Activated CD8-positive, alpha-beta memory T cell treated with anti-CD3 and anti-CD28 coated beads, Interleukin-2, amount 50 U/mL, for 24 hours (primary cell): Measurements from ENCODE around the gene MACIR.
A peak's percentile ranks its signal among the peaks of the same experiment; 100 is the strongest.

Source experiments
- DNase-seq: peaks from one replicate; pipeline ENCODE4 v3.0.0-alpha.2; 2020; ENCODE audit errors: extremely low read depth

Gene MACIR

DNA sequence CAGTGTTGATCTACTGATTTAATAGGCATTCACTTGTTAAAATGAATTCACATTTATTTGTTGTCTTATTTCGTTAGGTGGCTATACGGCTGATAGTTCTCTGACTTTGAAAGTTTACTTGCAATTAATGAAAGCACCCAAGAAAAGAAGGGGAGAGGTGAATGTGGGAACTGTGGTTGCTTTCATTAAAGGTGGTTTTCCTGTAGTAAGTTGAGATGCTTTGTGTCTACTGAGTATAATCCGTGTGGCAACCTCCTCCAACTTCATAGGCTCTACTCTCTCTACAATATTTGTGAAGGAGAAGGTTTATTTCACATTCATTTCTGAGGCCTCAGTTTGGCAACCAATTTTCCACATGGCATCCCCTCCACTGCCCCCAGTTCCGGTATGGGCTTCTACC is 12.8 kb upstream of the MACIR start:
- DNase-seq = no peak

DNA sequence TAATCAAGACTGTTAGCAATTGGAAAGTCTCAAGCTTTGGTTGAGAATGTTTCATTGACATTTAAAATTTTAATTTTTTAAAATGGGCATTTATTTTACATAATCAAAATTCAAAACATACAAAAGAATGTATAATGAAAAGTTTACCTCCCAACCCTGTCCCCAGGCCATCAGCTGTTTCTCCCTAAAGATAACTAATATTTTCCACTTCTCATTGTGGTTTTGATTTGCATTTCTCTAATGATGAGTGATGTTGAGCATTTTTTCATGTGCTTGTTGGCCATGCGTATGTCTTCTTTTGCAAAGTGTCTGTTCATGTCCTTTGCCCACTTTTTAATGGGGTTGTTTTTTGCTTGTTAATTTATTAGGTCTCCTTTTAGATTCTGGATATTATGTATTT is 11.4 kb upstream of the MACIR start:
- DNase-seq = no peak

DNA sequence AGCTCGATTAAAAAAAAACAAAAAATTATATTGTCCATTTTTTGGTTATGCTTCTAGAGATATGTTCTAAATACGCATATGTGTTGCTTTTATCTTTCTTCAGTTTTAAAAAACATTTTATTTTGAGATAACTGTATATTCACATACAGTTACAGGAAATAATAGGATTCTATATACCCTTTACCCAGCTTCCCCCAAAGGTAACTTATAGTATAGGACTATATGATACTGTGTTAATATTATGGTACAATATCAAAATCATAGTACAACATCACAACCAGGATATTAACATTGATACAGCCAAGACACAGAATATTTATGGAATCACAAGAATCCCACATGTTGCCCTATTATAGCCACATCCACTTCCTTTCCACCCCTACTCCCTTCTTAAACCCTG is 9.5 kb upstream of the MACIR start:
- no peak for DNase-seq

DNA sequence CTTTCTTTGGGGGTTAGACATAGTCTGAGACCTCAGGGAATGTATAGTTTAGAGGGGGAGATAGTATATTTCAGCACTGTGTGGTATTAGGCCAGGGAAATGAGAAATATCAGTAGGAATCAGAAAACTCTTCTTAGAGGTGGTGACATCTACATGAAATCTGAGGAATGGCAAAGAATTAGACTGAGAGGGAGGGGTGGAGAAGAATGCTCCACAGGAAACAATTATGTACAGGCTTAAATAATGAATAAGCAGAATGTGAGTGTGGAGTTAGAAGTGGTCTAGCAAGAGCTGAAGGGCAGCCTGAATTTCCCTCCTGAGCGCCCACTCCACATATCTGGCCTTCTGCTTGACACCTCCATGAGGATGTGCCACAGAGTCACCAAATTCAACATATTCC is 3.6 kb upstream of the MACIR start:
- no peak for DNase-seq

DNA sequence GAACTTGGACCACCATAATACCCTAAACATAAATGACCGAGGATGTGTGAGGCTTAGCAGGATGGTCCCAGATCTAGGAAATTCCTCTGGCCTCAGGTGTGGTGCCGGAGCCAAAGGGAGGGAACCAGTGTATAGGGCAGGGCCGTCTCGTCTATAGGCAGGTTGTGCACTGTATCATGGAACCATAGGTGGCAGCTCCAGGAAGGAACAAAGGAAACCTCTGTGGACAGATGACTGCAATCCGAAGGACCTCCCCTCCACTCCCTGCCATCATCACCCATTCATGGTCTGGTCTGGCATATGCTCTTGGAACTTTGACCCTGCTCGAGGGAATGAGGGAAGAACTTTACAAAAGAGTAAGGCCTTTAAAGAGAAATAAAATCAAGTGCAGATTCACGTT is 2.9 kb upstream of the MACIR start:
- DNase-seq = no peak

DNA sequence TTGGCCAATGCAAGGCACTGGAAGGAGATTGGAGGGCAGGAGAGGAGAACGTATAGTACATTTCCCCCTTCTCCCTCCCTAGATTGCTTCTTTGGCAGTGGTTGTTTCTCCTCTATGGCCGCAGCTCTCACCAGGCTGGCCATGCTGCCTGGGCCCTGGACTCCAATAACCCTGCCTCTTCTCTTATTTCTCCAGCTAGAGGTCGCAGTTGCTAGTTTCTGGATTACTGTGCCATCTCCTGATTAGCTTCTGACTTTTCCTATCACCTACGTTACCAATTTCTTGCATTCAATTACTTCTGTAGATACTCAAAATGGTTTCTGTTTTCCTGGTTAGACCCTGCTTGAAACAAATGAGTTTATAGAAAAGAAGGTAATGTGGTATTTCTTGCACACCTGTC is 2.4 kb upstream of the MACIR start:
- no peak for DNase-seq

DNA sequence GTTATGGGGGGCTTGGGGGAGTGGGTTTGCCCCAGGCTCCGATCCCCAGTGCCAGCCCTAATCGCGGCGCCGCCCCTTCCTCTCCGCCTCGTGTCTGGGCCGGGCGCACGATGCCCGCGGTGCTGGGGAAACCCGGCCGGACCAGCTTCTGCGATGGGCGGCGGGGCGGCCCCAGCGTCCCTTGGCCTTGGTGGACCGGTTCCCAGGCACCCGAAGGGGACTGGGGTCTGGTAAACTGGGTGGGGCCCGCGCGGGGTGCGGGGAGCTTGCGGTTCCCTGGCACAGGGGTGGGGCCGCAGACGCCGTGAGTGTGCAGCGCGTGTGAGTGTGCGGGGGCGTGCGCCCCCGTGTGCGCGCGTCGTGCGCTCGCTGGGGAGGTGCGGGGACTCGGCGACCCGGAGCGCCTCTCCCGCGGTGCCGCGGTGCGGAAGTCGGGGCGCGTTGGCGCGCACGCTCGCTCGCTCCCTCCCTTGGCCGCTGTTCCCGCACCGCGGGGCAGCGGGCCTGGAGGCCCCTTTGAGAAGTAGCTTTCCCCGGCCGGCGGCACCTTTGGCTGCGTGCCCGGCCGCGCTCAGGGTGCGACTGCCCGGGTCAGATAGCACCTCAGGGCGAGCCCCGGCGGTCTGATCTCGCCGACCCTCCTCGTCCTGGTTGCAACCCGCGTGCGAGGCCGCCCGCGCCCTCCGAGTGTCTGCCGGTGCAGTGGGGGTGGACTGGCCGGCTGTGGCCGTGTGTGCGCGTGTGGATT is 568 bp downstream of the MACIR start:
- DNase-seq = peak; percentile 9

DNA sequence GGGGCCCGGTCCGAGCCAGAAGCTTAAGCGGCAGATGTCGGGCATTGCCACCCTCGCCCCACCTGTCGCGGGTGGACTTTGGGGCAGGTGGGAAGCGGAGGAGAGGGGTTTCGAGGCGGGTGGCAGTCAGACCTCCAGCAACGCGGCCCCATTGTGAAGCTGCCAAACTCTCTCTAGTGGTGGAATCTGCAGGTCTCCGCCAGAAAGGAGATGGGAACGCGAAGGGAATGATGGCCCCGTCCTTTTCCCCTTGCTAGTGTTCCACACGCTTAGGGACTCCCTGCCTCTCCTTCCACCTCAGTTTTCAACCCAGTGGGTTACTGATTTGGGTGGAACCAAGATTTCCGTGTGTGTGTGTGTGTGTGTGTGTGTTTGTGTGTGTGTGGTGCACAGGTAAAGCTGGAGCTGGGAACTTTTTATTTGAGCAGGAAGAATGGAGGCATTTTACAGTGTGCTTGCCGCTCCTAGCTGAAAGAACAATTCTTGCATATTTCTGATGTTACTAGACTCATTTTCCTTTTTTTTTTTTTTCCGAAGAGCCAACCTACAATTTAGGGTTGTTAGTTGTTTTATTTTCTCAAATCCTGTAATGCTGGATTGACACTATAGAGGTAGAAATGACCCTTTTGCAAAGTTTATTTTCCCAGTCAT is 1.3 kb downstream of the MACIR start:
- no peak for DNase-seq

DNA sequence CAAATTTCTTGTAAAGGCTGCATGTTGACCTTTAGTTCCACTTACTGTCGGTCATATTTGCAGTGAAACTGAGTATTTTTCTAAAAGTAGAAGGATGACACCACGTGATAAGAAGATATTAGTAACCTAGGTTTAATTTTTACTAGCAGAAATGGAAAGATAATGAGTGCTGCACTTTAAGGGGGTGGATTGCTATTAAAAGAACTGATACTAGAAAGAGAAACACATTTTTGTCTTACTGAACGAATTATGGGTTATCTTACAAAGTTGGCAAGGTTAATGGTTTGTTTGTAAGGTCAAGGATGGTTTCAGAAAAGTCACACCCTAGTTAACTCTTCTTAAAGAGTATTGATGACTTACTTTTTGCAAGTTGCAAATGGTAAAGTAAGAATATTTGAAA is 2.4 kb downstream of the MACIR start:
- no peak for DNase-seq

DNA sequence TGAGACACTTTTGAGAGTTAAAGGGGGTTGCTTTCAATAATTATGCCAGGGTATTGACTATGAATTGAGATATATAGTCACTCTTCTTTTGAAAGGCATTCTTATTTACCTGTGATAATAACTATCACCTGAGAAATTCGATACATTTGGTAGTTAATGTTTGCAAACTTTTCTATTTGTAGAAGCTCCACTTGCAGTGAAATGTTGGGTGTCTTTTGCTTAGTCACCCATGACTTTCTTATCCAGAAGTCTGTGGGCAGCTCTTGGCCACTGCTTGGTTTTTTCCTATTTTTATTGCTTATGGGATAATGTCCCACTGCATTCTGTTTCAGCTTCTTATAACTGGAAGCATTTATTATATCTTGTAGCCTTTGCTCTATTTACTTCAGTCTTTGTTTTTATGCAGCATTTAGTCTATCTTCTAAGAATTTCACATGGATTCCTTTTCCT is 3.9 kb downstream of the MACIR start:
- DNase-seq = no peak

DNA sequence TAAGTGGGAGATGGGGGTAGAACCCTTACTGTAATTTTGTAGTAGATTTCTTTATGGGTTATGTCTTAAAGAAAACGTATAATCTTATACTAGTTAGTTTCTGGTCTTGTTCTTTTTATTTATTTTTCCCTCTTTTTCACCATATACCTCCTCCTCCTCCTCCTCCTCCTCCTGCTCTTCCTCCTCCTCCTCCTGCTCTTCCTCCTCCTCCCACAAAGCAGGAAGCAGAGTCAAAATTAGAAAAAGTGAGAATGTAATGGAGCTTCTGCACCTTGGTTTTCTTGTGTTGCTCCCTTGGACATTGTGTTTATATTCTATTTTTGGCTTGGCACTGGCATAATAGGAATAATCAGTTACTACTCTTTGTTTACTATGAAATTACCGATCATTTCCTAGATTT is 4.5 kb downstream of the MACIR start:
- no peak for DNase-seq

DNA sequence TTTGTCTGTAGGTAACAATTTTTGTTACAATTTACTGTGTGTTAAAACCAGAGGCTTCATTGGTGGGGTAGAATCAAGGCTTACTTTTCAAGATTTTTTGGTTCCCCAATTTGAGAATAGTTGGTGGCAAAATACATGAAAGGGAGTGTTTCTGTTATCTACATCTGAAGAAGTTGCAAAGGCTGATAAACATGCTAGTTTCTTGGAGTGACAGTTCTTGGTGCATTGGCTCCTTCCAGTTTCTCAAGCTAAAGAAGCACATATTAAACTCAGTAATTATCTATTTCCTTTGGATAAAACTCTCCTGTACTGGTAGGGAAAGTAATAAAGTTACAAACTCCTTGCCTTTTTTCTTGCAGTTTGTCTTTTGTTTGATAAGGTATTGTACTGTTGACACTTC is 5.9 kb downstream of the MACIR start:
- DNase-seq = no peak

DNA sequence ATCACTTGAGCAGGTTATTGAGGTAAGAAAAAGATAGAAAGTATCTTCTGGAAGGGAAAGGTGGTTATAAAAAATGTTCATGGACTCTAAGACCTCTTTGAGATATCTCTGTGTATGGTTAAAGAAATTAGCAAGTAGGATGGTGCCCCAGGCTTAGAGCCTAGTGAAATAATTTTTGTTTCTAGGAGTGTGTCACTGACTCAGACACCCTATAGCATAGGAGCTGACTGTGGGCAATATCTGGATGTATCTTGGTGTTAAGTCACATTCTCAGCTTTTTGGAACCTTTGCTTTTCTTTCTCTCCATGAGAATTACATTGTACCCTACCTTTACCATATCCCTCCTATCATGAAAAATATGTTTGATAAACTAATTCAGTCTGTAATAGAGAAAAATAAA is 12.0 kb downstream of the MACIR start:
- no peak for DNase-seq

DNA sequence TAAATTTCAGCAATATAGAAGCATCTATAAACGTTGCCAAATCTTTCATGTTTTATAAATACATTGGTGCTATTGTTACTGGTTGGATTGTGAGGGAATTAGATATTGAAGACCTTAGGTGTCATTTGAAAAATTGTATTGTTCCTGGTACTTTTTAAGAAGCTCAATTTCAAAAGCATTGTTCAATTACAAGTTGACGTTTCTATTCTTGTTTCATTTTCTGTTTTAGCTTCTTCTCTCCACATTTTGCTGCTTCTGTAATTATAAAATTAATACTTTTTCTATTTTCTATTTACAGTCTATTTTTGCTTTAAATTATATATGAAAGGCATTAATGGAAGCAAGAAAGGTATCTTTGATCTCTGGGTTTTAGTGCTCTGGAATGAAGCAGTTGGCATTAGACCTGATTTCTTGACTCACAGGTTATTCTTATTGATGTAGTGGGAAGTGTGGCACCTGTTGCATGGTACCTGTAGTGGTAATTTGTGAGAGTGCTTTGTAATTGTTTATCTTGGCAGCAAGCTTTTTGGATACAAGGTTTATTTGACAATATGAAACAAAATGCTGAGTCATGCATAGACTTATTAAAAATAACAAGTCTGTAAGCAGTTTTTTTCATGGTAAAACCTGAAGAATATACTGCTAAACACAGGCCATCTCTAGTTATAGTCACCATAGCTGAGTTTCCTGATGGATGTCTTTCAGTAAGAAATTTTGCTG is 13.2 kb downstream of the MACIR start:
- no peak for DNase-seq

DNA sequence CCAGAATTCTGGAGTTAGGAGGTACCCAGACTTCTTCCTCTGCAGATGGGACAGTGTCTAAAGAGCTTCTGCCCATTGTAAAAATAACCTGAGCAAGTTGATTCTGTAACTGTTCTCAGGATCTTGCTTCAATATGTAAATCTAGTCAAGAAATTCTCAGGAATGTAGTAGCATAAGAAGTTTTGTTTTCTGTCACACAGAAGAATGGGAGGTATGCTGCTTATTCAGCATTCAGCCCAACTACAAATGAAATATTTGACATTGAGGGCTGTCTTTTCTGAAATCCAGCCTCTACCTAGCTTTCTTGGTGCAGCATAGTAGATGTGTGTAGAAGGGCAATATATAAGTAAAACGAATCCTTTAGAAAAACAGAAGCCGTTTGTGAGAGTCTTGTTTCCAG is 13.8 kb downstream of the MACIR start:
- no peak for DNase-seq

DNA sequence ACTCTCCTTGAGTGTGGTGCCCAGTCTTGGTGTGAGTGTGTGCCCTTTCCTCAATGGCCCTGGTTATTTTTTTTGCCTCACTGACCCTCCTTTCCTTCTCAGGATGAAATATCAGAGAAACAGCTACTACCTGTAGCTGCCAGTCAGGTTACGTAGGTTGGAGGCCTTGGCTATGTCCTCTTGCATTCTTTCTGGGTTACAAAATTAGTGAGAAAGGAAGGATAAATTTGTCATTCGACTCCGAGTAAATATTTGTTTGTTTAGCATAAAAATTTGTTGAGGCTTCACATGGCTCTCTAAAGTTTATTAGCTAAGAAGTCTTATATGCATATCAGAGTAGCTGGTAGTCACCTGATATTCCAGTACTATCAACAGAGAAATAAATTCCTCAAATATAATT is 15.4 kb downstream of the MACIR start:
- DNase-seq = no peak

DNA sequence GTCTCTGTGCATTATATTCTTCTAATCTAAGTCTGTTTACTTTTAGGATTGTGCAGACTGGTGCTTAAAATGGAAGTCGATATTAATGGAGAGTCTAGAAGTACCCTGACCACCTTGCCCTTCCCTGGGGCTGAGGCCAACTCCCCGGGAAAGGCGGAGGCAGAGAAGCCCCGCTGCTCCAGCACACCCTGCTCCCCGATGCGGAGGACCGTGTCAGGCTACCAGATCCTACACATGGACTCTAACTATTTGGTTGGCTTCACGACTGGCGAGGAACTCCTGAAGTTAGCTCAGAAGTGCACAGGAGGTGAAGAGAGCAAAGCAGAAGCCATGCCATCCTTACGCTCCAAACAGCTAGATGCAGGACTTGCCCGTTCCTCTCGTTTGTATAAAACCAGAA is 17.3 kb downstream of the MACIR start:
- DNase-seq = no peak

DNA sequence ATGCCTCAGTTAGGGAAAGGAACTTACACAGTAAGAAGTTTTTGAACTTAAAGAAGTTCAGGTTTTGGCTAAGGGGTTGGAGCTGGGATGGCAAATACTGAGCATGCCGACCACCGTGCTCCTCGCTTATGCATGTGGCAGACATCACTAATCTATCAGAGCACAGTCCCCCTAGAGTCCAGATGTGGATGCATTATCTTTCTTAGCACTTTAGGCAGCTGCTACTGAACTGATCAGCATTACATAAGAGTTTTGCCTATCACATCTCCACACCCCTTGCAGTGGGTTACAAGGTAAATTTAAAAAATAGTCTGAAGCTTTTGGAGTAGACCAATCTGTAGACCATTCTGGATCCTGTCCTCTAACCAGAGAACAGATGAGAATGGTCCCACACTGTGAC is 22.4 kb downstream of the MACIR start:
- no peak for DNase-seq

DNA sequence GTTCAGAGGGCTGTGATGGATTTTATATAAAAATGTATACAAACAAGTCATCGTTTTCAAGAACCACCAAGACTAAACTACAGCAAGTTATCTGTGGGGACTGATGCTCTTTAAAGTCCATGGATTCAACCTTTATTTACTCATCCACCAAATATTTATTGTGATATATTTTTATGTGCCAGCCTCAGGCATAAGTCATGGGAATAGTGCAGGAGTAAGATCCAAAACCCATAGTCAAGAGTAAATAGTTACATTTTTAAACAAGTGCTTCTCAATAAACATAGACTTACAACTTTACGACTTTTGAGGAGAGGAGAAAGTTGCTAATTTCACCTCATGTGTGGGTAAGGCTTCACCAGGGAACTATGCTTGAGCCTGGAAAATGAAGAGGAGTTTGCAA is 24.6 kb downstream of the MACIR start:
- DNase-seq = no peak

DNA sequence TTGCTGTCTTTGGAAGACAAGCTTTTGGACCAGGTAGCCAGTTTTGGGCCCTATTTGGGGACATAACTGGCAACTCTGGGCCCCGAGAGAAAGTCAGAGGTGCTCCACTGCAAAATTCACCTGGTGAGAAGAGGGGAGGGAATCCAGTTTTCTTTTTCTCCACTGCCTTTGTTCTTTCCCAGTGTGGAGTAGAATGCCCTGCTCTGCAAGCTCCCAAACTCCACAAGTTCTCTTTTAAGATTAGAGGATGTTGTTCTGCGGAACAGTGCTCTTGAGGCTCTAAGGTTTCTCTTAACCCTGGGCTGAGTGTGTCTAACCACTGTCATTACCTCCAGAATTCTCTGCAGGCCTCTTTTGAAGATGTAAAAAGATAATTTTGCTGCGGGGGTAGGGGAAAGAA is 25.3 kb downstream of the MACIR start:
- DNase-seq = no peak

DNA sequence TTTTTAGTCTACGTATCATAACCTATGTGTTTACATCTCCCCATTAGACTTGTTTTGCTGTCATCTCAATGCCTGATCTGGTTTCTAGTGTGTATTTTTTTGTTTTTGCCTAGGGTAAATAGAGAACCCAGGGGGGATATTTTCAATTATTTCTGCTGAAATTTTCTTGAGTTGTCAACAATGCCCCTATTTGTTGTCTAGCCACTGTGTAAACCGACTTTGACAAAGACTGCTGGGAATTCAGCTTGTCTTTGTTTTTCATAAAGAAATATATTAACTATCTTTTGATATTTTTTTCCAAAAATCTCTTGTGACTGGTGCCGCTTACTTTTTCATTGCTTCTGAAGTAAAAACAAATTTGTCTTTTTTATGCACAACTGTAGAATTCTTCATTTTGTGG is 28.1 kb downstream of the MACIR start:
- DNase-seq = no peak

DNA sequence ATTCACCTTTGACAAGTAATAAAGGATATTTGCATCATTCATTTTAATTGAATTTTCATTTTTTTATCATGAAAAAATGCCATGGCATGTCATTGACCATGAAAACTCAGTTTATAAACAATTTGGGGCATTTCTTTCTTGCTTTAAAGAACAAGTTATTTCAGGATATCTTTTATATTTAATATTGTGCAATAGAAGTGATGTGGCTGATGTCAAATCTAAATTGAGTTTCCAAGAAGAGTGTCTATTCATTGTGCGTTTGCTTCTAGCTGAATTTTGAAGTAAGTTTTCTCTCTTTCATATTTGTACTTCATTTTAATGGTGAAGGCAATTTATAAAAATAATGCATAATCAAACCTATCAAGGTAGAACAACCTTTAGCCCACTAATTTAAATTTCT is 30.5 kb downstream of the MACIR start:
- no peak for DNase-seq

DNA sequence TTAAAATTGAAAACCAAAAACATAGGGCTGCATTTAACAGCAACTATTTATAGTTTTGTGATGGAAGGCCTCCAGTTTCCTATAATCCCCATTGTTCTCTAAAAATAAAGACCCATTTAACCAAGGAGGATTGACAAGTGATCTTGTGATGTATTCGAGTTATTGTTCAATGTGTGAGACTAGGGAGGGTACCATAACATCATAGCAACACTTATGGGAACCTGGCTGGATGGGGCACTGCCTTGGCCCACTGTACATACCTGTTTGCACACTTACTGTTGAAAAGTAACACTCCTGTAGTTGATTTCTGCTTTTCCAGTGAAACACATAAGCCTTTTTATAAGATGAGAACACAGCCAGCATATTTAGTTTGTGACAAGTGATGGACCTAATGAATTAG is 32.3 kb downstream of the MACIR start:
- no peak for DNase-seq
